Iris pigment epithelial cell (primary cell): Measurements from ENCODE around the gene P2RY6.

ENCODE experiments used
- DNase-seq: peaks from one replicate; pipeline ENCODE4 v3.0.0-alpha.2; 2011; ENCODE audit warnings: low read depth

The P2RY6 gene

DNA sequence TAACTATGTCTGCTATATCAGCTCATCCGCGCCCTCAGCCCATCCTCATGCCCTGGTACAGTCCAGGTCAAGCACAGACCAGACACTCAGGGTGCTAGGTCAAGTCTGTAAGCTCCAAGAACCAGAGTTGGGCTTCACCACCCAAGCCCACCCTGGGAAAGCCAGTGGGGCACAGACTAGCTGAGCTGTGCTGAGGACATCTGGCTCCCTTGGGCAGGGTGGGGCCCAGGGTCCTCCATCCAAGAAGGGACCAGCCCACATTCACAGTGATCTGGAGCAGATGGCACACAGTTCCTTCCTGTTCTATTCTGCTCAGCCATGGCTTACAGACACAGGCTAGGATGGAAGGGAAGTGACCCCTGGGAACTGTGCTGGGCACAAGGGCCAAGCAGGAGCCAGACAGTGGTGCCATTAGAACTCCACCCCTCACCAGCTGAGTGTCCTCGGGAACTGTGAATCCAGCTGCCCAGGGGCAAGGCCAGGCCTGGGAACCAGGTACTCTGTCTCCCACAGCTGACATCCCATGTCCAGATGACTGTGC lies 9.1 kb downstream of the P2RY6 start:
- DNase-seq: no peak

DNA sequence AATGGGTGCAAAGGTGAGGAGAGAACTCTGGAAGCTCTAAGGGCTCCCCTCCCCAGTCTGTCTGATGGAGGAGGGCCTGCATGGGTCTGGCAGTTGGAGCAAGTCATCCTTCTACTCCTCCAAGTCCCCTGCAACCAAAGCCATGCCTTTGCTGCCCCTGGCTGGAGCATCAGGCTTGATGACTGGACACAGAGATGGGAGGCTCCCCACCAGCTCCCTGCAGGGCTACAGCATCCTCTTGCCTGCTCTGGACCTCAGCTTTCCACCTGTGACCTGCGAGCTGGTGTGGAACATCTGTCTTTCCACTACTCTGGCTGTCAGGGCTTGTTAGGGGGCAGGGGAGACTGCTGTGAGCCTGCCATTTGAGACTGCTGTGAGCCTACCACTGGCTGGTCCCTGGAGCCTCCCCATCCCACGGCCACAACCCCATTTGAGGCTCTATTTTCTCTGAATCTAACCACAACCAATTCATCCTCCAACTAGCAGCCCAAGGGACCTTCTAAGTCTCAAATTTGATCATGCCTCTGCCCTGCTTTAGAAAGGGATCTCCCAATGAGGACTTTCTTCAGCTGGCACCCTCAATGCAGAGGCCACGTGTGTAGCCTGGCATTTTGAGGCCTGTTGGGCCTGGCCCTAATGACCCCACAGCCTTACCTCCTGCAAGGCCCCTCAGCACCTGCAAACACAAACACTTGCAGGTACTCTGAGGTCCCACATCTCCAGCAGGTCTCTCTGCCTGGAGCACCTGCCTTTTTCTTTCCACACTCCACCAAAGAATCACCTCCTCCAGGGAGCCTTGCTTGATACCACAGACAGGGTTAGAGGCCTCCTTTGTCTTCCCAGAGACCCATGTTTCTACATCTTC lies 9.9 kb downstream of the P2RY6 start:
- DNase-seq: no peak

DNA sequence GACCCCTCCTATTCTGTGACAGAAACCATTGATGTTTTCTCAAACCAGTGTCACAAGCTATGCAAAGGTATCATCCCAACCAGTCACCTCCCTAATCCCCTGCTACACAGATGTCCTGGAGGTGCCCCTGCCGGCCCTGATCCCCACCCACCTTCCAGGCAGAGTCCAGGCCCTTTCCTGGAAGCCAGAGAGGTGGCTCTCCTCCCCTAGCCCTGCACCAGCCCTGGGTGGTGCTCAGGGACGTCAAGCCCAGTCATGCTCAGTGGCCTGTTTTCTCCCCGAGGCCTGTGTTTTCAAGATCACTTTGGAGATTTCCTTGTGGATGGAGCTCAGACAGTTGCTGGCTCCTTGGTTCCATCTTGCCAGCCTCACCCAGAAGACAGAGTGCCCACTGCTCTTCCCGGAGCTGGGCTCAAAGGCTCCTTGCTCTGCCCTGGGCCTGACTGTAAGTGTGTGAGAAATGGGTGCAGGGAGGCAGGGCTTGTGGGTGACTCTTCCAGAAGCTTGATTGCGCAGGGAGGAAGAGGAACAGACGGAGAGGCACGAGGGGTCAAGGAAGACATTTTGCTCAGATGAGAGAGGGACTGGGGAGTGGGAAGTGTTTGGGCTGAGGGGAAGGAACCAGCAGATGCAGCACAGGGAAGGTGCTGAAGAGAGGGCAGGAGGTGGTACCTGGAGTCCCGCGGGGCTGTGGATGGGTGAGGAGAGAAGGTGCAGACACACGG lies 11.3 kb downstream of the P2RY6 start:
- no peak for DNase-seq

DNA sequence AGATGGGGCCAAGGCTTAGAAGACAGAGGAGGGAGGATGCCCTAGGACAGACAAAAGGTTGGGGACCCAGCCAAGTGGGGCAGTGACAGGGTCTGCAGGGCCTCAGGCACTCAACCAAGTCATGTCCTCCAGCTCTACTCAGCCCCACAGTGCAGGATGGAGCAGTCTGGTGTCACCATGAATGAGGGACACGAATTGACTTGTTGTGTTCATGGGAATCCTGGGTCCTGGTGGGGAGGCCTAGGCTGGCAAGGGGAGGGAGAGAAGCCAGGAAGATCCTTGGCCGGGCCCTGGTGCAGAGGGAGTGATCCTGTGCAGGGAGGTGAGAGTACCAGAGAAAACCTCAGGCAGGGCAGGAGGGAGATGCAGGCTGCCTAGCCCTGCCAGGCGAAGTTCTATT lies 12.0 kb downstream of the P2RY6 start:
- no peak for DNase-seq

DNA sequence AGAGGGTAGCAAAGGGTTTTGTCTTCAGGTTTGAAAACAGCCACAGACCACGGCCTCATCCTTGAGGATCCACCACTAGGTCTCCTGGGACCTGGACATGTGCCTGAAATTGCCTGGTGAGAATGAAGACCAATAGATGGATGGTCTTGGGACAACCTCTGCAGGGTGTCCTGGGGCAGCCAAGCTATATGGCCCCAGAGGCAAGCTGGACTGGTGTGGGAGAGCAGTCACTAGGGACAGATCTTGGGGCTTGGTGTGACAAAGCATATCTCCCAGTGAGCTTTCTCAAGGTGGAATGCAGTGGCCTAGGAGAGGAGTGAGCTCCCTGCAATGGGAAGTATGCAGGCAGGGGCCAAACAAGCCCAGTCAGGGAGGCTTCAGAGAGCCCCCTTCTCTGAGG lies 13.6 kb downstream of the P2RY6 start:
- DNase-seq: no peak

DNA sequence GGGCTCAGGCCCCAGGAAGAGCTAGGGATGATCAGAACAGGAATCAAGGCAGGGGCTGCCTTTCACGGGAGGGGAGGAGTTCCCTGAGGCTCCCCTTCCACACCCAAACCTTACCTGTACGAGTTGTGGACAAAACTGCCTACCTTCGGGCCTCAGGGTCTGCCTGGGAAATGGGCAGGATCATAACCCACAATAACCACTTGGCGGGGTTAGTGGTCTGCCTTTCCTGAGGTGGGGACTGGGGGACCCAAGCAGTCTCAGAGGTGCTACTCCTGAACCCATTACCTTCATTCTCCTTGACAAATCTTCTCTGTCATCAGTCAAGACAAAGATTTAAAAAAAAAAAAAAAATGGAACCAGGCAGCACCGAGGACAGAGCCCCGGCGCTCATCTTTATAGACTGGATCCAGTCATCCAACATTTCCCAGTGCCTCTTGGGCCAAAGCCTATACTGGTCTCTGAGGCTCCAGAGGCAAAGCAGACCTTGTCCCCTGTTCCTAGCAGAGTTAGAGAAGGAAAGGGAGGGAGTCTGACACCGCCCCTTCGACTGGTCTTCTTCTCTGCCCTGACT lies 14.2 kb downstream of the P2RY6 start:
- no peak for DNase-seq

DNA sequence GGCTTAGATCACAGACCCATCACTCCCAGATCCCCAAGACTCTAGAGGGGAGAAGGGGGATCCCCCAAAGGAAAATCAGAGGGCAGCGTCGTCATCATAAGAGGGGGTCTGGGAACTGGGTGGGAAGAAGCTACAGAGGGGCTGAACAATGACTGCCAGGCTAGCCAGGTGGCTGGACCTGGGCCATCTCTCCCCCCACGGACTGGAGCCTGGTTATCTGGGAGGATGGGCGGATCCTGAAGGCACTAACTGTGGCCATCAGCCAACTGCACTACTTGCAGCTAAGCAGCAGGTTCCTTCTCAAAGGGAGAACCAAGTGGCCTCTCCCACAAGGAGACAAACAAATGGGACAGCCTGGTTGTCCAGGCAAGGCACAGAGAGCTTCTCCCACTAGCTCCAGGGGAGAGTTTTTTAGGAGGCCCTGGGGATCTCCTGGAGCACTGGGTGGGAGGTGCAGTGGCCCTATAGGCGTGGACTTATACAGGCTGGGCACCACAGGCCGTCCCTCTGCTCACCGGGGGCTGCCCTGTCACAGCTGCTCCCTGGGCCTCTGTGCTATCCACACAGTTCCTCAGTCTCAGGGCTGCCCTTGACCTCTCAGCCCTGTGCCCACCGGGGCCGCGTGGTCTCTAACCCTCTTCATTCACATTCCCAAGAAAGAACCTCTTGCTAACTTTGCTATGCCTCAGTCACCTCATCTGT lies 15.4 kb downstream of the P2RY6 start:
- no peak for DNase-seq

DNA sequence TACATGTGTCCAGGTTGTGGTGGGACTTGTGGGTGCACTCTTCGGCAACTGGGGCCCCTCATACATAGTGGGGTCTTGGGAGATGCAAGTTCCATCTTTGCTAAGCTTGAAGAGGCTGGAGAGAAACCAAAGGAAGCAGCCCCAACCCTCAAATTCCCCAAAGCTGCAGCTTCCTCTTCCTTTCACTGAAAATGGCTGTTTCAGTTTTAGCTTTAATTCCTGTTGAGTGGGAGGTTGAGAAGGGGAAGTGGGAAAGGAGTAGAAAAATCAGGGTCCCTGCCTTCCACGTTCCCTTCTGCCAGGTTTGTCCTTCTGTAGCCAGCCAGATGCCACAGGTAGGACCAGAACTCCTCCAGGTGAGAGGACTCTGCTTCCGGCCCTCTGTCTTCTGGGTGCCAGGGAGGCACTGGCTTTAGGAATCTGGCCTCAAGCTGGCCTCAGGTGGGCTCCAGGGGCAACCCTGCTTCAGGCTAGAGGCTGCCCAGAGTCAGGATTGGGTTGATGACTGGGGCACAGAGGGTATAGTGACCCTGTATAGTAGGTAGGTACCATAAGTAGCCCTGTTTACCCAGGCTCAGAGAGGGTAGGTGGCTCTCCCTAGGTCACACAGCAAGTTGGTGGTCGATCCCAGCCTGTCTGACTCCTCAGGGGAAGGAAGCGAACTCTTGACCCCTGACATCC lies 16.2 kb downstream of the P2RY6 start:
- no peak for DNase-seq

DNA sequence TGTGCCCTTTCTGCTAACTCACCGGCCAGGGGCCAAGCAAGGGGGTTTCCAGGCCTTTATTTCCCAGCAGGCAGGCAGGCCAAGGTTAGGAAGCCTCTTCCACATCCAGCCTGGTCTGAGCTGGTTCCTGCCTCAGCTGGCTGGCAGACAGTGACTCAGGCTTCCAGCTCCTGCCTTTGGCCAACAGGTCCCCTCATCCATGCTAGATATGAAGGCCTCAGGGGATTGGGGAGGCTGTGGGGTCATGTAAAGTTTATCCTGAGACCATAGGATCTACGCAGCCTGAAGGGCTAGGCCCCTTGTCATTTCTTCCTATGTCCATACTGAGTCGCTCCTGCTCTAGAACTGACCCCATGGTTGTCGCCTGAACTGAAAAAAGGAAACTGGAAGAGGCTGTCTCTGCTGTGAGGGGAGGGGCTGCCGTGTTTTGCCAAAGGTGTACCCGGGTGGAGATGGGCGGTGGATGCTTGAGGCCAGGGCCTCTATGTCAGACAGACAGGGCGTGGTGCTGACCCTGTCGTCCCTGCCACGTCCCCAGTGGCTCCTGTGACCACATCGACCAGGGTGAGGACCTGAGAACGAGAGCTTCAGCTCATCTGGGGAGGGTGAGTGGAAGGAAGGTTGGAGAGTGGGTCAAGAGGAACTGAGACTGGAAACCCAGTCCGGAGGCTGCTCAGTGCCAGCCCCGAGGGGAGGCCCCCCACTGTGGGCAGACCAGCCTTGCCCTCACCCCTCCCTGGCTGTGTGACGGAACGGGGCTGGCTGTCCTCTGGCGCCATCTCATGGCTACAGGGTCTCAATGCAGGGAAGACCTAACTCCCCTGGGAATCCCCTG lies 17.0 kb downstream of the P2RY6 start:
- peak; percentile 79 for DNase-seq

DNA sequence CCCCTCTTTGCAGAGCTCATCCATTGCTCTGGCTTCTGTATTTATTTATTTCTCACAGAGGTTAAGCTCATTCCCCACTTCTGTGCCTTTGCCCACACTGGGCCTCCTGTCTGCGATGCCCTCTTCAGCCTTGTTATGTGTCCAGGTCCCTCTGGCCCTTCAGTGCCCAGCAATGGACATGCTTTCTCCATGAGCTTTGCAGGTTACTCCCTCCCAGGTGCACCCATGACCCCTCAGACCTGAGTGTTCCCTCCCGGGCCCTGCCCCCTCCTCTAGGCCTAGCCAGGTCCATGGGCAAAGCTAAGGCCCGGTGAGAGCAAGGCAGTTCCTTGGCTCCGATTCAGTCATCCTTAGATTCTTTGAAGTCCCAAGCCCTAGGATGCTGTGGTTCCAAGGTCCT lies 18.4 kb downstream of the P2RY6 start:
- DNase-seq: no peak

DNA sequence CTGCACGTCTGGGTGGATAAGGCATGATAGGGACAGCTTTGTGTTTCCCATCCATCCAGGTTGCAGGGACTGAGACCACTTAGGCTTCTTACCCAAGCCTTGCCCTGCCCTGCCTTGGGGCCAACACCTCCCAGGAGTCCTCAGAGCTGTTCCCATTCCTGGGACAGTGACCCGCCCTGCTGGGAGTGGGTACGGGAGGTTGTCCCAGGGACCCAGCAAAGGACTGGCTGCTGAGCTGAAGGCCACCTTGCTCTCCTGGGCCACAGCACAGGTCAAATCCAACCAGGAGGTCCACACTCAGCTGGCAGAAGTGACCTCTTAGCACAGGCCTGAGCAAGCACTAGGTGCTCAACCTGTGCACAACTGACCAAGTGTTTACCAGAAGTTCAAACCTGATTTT lies 19.1 kb downstream of the P2RY6 start:
- no peak for DNase-seq

DNA sequence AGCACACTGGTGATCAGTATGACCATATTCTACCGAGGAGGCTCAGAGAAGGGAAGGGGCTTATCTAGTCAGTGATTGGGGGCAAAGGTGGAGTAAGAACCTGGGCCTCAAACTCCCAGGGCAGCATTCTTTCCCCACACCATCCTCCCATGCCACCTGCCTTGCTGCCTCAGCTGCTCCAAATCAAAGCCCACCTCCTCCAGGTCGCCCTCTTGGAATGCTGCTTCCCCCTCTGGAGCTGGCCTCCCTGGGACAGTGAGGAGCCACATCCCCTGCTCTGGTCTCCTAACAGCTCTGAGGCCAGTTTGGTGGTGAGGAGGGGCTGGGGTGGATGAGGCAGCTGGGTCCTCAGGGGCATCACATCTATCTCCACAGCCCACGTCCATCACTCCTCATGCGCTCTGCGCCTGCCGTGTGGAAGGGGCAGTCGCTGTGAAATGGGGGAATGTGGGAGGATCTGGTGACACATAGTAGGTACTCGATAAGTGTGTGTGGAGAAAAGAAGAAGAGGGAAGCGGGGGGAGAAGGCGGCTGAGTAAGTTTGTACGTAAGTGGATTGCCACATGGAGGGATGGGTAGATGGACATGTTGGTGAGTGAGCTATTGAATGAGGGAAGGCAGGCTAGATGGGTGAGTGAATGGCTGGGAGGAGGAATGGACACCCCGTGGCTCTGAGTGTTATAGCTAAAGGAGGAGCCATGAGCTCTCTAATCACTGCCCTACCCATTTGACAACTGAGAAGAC lies 19.8 kb downstream of the P2RY6 start:
- DNase-seq: no peak

DNA sequence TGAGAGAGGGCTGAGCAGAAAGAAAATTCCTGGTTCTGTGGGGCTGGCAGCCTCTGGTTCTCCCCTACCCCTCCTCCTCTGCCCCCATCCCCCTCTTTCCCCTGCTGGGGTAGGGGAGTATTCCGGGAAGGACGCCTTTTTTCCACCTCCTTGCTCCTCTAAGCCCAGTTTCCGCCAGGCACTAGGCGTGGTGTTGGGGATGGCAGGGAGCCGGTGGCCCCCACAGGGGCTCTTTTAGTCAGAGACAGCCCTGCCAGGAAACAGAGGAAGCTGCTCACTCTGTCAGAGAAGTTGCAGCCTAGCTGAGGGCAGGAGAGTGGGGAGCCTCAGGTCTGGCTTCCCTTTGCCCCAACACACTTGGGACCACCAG lies 20.4 kb downstream of the P2RY6 start:
- no peak for DNase-seq

DNA sequence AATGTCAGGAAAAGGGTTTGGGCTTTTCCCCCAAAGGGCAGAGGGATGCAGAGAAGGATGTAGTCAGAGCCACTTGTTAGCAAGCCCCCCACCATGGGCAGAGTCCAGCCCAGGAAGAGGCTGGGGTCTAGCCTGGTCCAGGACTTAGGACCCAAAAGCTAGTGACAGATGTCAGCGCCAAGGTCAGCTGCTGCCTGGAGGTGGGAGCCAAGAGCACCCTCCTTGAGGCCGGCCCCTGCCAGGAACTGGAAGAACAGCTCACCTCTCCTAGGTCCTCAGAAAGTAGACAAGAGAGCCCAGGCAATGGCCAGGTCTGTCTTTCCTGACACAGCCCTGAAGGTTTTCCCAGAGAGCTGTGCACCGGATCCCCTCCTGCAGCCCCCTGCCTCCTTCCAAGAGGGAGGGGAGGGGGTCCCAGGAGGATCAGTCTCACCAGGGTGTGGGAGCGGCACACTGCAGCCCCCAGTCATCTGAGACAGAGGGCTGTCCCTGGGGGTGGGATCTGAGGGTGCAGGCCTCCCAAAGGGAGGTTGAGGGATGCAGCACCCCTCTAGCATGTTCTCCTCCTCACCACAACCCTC lies 21.3 kb downstream of the P2RY6 start:
- no peak for DNase-seq

DNA sequence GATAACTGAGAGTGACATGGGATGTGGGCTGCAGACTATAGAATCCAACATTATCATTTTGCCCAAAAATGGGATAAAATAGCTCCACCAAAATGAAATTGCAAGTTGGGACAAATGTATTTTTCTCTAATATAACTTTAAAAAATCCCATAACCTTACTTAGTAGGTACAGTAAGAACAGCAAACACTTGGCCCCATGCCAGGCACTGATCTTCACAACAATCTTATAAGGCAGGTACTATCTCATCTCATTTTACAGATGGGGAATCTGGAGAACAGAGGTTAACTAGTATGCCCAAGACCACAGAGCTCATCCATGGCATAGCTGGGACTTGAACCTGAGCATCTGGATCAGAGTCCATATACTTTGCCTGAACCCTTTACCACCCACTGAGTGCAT lies 22.5 kb downstream of the P2RY6 start:
- no peak for DNase-seq

DNA sequence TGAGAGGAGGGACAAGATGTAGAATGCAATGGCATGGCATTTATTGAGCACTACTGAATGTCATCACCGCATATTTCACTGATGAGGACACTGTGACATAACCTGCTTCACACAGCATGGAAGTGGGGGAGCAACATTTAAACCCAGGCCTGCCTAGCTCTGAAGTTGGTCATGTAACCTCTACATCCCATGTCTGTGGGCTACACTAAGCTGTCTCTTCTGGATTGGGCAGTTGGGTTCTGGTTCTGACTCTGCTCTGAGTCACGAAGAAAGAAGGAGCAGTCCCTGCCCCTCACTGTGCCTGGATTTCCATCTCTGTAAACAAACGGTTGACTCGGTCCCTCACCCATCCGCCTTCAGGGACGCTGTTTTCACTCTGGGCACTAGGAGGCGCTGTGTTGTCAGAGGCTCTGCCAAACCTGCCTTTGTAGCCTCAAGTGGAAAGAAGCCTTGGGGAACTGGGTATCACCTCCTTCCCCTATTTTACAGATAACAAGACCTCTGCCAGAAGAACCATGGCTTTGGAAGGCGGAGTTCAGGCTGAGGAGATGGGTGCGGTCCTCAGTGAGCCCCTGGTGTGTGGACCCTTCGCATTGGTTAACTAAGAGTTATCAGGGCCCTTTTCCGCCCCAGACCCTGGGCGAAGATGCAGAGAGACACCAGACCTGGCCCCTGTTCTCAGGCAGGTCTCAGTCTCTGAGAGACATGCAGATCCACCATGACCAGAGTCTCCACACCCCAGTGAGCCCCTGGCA lies 23.3 kb downstream of the P2RY6 start:
- DNase-seq: peak; percentile 75

DNA sequence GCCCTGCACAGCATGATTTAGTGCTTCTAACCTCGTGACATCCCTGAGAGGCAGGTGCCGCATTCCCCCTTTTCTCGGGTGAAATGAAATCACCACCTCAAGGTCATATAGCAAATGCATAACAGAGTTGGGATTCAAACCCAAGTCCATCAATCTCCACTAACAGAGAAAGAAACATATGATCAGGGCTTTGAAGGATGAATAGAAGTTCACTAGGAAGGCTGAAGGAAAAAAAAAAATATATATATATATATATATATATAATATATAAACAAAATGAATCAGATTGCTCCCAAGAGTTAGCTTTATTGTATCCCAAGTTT lies 23.8 kb downstream of the P2RY6 start:
- no peak for DNase-seq

DNA sequence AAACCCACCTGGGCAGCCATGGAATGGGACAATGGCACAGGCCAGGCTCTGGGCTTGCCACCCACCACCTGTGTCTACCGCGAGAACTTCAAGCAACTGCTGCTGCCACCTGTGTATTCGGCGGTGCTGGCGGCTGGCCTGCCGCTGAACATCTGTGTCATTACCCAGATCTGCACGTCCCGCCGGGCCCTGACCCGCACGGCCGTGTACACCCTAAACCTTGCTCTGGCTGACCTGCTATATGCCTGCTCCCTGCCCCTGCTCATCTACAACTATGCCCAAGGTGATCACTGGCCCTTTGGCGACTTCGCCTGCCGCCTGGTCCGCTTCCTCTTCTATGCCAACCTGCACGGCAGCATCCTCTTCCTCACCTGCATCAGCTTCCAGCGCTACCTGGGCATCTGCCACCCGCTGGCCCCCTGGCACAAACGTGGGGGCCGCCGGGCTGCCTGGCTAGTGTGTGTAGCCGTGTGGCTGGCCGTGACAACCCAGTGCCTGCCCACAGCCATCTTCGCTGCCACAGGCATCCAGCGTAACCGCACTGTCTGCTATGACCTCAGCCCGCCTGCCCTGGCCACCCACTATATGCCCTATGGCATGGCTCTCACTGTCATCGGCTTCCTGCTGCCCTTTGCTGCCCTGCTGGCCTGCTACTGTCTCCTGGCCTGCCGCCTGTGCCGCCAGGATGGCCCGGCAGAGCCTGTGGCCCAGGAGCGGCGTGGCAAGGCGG lies 24.5 kb downstream of the P2RY6 start:
- DNase-seq: no peak

DNA sequence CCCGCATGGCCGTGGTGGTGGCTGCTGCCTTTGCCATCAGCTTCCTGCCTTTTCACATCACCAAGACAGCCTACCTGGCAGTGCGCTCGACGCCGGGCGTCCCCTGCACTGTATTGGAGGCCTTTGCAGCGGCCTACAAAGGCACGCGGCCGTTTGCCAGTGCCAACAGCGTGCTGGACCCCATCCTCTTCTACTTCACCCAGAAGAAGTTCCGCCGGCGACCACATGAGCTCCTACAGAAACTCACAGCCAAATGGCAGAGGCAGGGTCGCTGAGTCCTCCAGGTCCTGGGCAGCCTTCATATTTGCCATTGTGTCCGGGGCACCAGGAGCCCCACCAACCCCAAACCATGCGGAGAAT lies 25.1 kb downstream of the P2RY6 start:
- no peak for DNase-seq
